Progenitor cell of endocrine pancreas (in vitro differentiated cells): Measurements from ENCODE around the gene PTTG1IP. TPM values are rescaled to one million over a fixed set of nuclear protein-coding genes. Genes with fewer than 3 reads are reported as not detected.

Experiments used
- DNase-seq: peaks from one replicate; pipeline ENCODE4 v3.0.0; 2021; ENCODE audit warnings: low spot score; ENCODE audit not compliant: unreplicated experiment
- H3K27ac Mint-ChIP-seq: 2 replicates; pipeline ENCODE4 v1.8.0; 2021; ENCODE audit warnings: mild to moderate bottlenecking, moderate library complexity, mixed read lengths
- H3K27me3 Mint-ChIP-seq: 2 replicates; pipeline ENCODE4 v1.8.0; 2021; ENCODE audit warnings: mixed read lengths
- H3K36me3 Mint-ChIP-seq: 2 replicates; pipeline ENCODE4 v1.8.0; 2022; ENCODE audit warnings: mixed read lengths; ENCODE audit not compliant: insufficient read depth
- H3K4me1 Mint-ChIP-seq: 2 replicates; pipeline ENCODE4 v1.8.0; 2021; ENCODE audit warnings: low read depth, mixed read lengths
- H3K4me3 Mint-ChIP-seq: 2 replicates; pipeline ENCODE4 v1.8.0; 2021; ENCODE audit warnings: low read depth, mild to moderate bottlenecking, moderate library complexity, mixed read lengths
- H3K9me3 Mint-ChIP-seq: 2 replicates; pipeline ENCODE4 v1.8.0; 2021; ENCODE audit warnings: low read depth, mixed read lengths
- total RNA-seq: library from RNA; stranded (reverse); gene quantifications from 2 replicates; pipeline ENCODE4 v1.2.1, GENCODE V29; 2021
- TF ChIP-seq, protein P1 (sequence below): fragments of 200-600 bp; sonication (generic); IDR thresholded peaks from one replicate; pipeline ENCODE4 v1.5.0; 2021; ENCODE audit warnings: antibody characterized with exemption, mild to moderate bottlenecking; ENCODE audit not compliant: unreplicated experiment

The PTTG1IP gene
- total RNA-seq, 1 donor from 2014 or later: 221 TPM

DNA sequence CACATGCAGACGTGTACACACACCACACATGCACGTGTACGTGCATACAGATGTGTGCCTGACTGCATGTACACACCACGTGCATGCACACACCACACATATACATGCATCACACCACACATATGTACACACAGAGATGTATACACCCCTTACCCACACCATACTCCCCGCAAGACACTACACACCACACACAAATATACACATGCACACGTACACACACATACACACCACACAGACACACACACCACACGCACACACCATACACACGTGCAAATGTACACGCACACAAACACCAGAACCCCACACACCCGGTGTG lies 37.5 kb upstream of the PTTG1IP start:
- Mint-ChIP-seq H3K27me3 (peaks cover 34% of the 10 kb centered on the region), H3K27ac (no peak overlapping the region), H3K9me3 (no peaks in the 10 kb centered on the region), H3K4me3 (no peak overlapping the region), H3K4me1 (no peaks in the 10 kb centered on the region), H3K36me3 (no peaks in the 10 kb centered on the region)
- no peak for DNase-seq
- TF ChIP-seq, protein P1, sequence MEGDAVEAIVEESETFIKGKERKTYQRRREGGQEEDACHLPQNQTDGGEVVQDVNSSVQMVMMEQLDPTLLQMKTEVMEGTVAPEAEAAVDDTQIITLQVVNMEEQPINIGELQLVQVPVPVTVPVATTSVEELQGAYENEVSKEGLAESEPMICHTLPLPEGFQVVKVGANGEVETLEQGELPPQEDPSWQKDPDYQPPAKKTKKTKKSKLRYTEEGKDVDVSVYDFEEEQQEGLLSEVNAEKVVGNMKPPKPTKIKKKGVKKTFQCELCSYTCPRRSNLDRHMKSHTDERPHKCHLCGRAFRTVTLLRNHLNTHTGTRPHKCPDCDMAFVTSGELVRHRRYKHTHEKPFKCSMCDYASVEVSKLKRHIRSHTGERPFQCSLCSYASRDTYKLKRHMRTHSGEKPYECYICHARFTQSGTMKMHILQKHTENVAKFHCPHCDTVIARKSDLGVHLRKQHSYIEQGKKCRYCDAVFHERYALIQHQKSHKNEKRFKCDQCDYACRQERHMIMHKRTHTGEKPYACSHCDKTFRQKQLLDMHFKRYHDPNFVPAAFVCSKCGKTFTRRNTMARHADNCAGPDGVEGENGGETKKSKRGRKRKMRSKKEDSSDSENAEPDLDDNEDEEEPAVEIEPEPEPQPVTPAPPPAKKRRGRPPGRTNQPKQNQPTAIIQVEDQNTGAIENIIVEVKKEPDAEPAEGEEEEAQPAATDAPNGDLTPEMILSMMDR: no peak

DNA sequence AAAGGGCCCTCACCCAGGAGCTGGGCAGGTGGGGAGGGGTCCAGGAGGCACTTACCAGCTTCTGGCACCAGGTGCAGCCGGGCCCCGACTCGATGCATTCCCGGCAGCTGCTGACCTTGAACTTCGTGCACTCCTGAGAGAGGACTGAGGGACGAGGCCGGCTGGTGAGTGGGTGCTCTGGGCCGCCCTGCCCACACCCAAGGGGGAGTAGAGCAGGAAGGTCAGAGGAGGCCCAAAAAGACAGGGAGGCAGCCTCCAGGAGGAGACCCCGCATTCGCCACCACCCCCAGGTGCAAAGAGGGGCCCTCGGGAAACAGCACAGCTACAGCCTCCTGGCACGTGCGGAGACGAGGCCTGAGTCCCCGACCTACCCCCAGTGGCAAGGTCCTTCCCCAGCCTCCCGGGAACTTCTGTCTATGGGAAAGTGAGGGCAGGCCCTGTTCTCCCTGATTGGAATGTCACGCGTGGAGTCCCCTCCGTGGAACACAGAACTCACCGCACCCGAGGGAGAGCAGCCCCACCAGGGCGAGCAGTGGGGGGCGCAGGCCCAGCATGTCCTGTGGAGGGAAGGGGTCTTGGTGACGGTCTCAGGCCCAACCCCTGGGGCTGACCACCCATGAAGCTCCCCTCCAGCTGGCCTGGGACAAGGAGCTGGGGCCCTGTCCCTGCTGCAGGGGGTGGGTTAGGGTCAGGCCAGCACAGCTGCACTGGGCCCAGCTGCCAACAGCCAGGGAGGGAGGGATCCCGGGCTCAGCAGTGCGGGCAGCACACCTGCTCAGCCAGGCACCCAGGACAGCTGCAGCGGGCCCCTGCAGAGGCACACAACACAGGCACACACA lies 37.0 kb upstream of the PTTG1IP start:
- H3K27me3 Mint-ChIP-seq: peaks cover 31% of the 10 kb centered on the region
- no peaks in the 10 kb centered on the region for H3K36me3 Mint-ChIP-seq
- no peaks in the 10 kb centered on the region for H3K9me3 Mint-ChIP-seq
- TF ChIP-seq, protein P1: no peak
- H3K27ac Mint-ChIP-seq: no peak overlapping the region
- no peak for DNase-seq
- no peak overlapping the region for H3K4me3 Mint-ChIP-seq
- no peaks in the 10 kb centered on the region for H3K4me1 Mint-ChIP-seq

DNA sequence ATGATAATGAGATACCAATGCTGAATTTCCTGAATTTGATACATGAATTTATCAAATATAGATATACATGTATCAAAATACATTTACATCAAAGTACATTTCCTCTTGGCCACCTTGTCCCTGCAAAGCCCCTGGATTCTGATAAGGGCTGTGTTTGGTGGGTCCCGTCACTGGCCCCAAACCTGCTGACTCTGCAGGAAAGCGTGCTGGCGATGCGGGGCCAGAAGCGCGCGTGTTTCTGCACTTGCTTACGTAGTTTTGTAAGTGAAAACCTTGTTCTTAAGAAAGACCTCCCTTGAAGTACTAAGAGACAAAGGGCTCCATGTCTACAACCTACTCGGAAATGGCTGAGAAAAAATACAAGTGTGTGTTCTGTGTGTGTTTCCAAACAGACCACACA lies 36.2 kb upstream of the PTTG1IP start:
- H3K36me3 Mint-ChIP-seq: no peaks in the 10 kb centered on the region
- H3K27ac Mint-ChIP-seq: no peak overlapping the region
- H3K27me3 Mint-ChIP-seq: peaks cover 27% of the 10 kb centered on the region
- no peaks in the 10 kb centered on the region for H3K9me3 Mint-ChIP-seq
- H3K4me3 Mint-ChIP-seq: no peak overlapping the region
- H3K4me1 Mint-ChIP-seq: no peaks in the 10 kb centered on the region
- TF ChIP-seq, protein P1: no peak
- DNase-seq: no peak

DNA sequence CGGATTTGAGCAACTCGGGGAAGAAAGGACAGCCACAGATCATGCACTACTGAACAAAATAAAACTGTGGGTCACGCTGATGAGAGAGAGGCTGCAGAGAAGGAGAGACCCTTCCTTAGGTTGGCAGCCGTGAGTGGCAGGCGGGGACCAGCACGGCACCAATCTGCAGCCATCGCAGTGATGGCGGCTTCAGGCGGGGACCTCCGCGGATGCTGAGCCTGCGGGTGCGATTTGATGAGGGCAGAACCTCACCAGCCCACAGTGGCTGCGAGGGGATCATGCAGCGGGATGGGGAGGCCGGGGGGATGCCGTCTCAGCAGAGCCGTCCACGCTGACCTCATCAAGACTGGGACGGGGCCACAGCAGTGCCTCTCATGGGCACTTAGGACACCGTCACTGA lies 35.4 kb upstream of the PTTG1IP start:
- DNase-seq: no peak
- Mint-ChIP-seq H3K4me3 (no peak overlapping the region), H3K4me1 (no peaks in the 10 kb centered on the region), H3K27me3 (peaks cover 22% of the 10 kb centered on the region), H3K36me3 (no peaks in the 10 kb centered on the region), H3K9me3 (no peaks in the 10 kb centered on the region), H3K27ac (no peak overlapping the region)
- TF ChIP-seq, protein P1: no peak

DNA sequence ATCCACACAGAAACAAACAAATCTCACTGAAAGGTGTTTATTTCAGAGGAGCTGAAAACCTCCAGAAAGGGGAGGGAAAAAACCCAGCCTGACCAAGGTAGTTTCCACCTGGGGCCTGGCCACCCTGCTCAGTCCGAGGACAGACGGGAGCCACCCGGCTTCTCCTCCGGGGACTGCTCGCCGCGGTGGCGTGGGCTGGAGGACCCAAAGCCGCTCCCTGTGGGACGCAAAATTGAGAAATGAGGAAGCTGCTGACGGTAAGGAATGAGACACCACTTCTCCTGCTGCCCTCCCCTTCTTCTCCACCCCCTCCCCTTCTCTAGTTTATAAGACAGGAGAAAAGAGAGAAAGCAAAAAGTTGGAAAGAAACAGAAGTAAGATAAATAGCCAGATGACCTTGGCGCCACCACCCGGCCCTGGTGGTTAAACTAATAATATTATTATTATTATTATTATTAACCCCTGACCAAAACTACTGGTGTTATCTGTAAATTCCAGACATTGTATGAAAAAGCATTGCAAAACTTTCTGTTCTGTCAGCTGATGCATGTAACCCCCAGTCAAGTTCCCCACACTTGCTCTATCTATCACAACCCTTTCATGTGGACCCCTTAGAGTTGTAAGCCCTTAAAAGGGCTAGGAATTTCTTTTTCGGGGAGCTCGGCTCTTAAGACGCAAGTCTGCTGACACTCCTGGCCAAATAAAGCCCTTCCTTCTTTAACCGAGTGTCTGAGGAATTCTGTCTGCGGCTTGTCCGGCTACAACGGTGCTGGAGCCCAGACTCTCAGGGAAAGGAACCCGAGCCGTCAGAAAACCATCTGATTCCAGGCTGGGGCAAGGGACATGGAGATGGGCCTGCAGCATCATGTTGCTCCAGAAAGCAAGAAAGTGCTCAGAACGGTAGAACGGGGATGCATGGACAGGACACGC lies 34.7 kb upstream of the PTTG1IP start:
- Mint-ChIP-seq H3K4me1 (no peaks in the 10 kb centered on the region), H3K27me3 (peaks cover 22% of the 10 kb centered on the region)

More for the DNA sequence above, 34.7 kb upstream of the PTTG1IP start:
- no peak overlapping the region for H3K27ac Mint-ChIP-seq
- H3K36me3 Mint-ChIP-seq: no peaks in the 10 kb centered on the region
- no peak overlapping the region for H3K4me3 Mint-ChIP-seq
- TF ChIP-seq, protein P1: no peak
- DNase-seq: no peak
- H3K9me3 Mint-ChIP-seq: no peaks in the 10 kb centered on the region
